Stimulated activated CD8-positive, alpha-beta memory T cell treated with anti-CD3 and anti-CD28 coated beads, Interleukin-12 subunit alpha, Interleukin-12 subunit beta, amount 100 ng/mL, for 24 hours (primary cell): ENCODE results near the gene G0S2.
"Not testable (repeated sequence)": the region's sequence is repeated elsewhere in the genome, so short reads cannot be mapped to it uniquely, and the experiment has no call there.

Source experiments
- DNase-seq: peaks from one replicate; pipeline ENCODE4 v3.0.0-alpha.2; 2020; ENCODE audit errors: extremely low read depth

The G0S2 gene

GRCh38 chr1:209678981-209679539, 3.8 kb downstream of the G0S2 start:
- DNase-seq = no peak

- DNase-seq = no peak
Observed at GRCh38 chr1:209685821-209686220, 10.6 kb downstream of the G0S2 start.

GRCh38 chr1:209686322-209686721, 11.1 kb downstream of the G0S2 start:
- DNase-seq = no peak

GRCh38 chr1:209688746-209689234, 13.6 kb downstream of the G0S2 start:
- no peak for DNase-seq

GRCh38 chr1:209689477-209689876, 14.3 kb downstream of the G0S2 start:
- DNase-seq = no peak

GRCh38 chr1:209691237-209691636, 16.0 kb downstream of the G0S2 start:
- DNase-seq = no peak

- no peak for DNase-seq
Observed at GRCh38 chr1:209692296-209692695, 17.1 kb downstream of the G0S2 start.

GRCh38 chr1:209692745-209693504, 17.7 kb downstream of the G0S2 start:
- peak; percentile 21 for DNase-seq

- DNase-seq = no peak
Observed at GRCh38 chr1:209696673-209697072, 21.5 kb downstream of the G0S2 start.

- DNase-seq = no peak
Observed at GRCh38 chr1:209697126-209697525, 21.9 kb downstream of the G0S2 start.

GRCh38 chr1:209700686-209701085, 25.5 kb downstream of the G0S2 start:
- not testable (repeated sequence) for DNase-seq

- DNase-seq = no peak
Observed at GRCh38 chr1:209702832-209703231, 27.6 kb downstream of the G0S2 start.

- no peak for DNase-seq
Observed at GRCh38 chr1:209703834-209704504, 28.8 kb downstream of the G0S2 start.

GRCh38 chr1:209704584-209704983, 29.4 kb downstream of the G0S2 start, which contains the start of gene HSD11B1:
TSS of gene HSD11B1 (plus strand) at chr1:209704846. CDS start at chr1:209704943, 97 bp downstream.
- no peak for DNase-seq

GRCh38 chr1:209705033-209705598, 29.9 kb downstream of the G0S2 start:
- no peak for DNase-seq

- no peak for DNase-seq
Observed at GRCh38 chr1:209706622-209707021, 31.4 kb downstream of the G0S2 start.

- no peak for DNase-seq
Observed at GRCh38 chr1:209707308-209707707, 32.1 kb downstream of the G0S2 start.

GRCh38 chr1:209708297-209708696, 33.1 kb downstream of the G0S2 start:
- no peak for DNase-seq

- no peak for DNase-seq
Observed at GRCh38 chr1:209710093-209710492, 34.9 kb downstream of the G0S2 start.

GRCh38 chr1:209710847-209711246, 35.6 kb downstream of the G0S2 start:
- DNase-seq = no peak

GRCh38 chr1:209714338-209714737, 39.1 kb downstream of the G0S2 start:
- no peak for DNase-seq

- no peak for DNase-seq
Observed at GRCh38 chr1:209715314-209715713, 40.1 kb downstream of the G0S2 start.
